Sigmoid colon (tissue), 7 donors: ENCODE results near the gene RPL35. TPM values are rescaled to one million over a fixed set of nuclear protein-coding genes. Genes with fewer than 3 reads are reported as not detected.

Experiments
- DNase-seq: peaks from one replicate; pipeline ENCODE4 v3.0.0-alpha.2; 2019
- H3K27ac ChIP-seq, 4 donors: fragments of 200-600 bp; sonication (generic); one replicate each; pipeline ENCODE4 v1.5.1; 2016 to 2019; ENCODE audit warnings: mild to moderate bottlenecking in 1 of 4
- H3K27me3 ChIP-seq, 3 donors: fragments of 200-600 bp; sonication (generic); one replicate each; pipeline ENCODE4 v1.5.1; 2019; ENCODE audit warnings: mild to moderate bottlenecking in 1 of 3
- H3K36me3 ChIP-seq, 4 donors: fragments of 200-600 bp; sonication (generic); one replicate each; pipeline ENCODE4 v1.5.1; 2016 to 2019
- H3K4me1 ChIP-seq, 4 donors: fragments of 200-600 bp; sonication (generic); one replicate each; pipeline ENCODE4 v1.5.1; 2017 to 2019
- H3K4me3 ChIP-seq, 4 donors: fragments of 200-600 bp; sonication (generic); one replicate each; pipeline ENCODE4 v1.5.1; 2017 to 2019; ENCODE audit warnings: mild to moderate bottlenecking in 2 of 4, moderate library complexity in 1 of 4
- H3K9me3 ChIP-seq, 4 donors: fragments of 200-600 bp in 3 of 4; sonication (generic) in 3 of 4; one replicate each; pipeline versions ENCODE4 v1.5.1 to v1.6.1; 2013 to 2019
- EP300 ChIP-seq, 4 donors: sonication (generic); formaldehyde crosslinking; IDR thresholded peaks; one replicate each; pipeline ENCODE4 v1.6.1; 2017; ENCODE audit warnings: antibody characterized with exemption in 4 of 4
- POLR2A ChIP-seq, 2 donors: fragments of 450-650 bp; IDR thresholded peaks; one replicate each; pipeline ENCODE4 v1.6.1; 2016; ENCODE audit warnings: antibody characterized with exemption in 2 of 2, mild to moderate bottlenecking in 2 of 2, moderate library complexity in 2 of 2
- POLR2AphosphoS5 ChIP-seq, 4 donors: sonication (generic); formaldehyde crosslinking; IDR thresholded peaks; one replicate each; pipeline ENCODE4 v1.6.1; 2017; ENCODE audit warnings: antibody characterized with exemption in 4 of 4
- WGBS, 2 donors: extraction: QIAGEN DNeasy Blood & Tissue Kit; methylation state at CpG; one replicate each; pipeline ENCODE4 v1.1.7; 2013; 5-methylcytosine and 5-hydroxymethylcytosine counted together
- intact Hi-C: fragments of 100-400 bp; cut with DNase I; formaldehyde crosslinking; loops from one replicate; pipeline ENCODE4 v1.15.1; 2023
- polyA plus RNA-seq, 3 donors: library from polyadenylated mRNA; stranded (reverse); fragments of 200-250 nt; gene quantifications; one replicate each; pipeline ENCODE4 v1.2.3, GENCODE V29; 2013
- total RNA-seq, 4 donors: library from RNA; depleted of rRNA; stranded (reverse); fragments of >200 nt; gene quantifications; one replicate each; pipeline ENCODE4 v1.1.0, GENCODE V29; 2016
- TF ChIP-seq, protein P1 (sequence below), 4 experiments: fragments of 450-650 bp in 3 of 4; fragments of 200-600 bp in 1 of 4; IDR thresholded peaks; one replicate each; pipeline ENCODE4 v1.5.1; 2016 to 2019; ENCODE audit warnings: antibody characterized with exemption in 4 of 4, mild to moderate bottlenecking in 3 of 4, moderate library complexity in 2 of 4
- donor health status: healthy with polysubstance abuse.
- donor health status: Bipolar disorder and iron deficiency.
- donor health status: healthy.

RPL35 gene
- total and polyA plus RNA-seq, 7 donors = 1,773 to 4,971 (median 3,683) TPM

DNA sequence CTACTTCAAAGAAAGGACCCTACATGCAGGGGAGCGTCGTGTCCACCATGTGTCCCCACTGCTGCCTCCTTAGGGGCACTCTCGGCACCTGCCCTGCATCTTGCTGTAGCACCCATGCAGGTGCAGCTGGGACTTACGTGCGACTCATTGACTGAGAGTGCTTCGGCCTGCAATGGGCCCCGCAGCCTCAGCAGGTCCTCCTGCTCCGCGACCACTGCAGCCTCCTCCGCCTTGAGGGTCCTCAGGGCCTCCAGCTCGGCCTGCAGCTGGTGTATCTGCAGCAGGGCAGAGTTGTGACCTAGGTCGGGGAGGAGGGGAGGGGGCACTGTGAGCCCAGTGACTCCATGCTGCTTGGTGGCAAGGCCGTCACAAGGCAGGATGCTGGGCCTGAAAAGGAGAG, 27.2 kb upstream of the RPL35 start:
- intact Hi-C loops = no loop called here
- TF ChIP-seq EP300 (IDR thresholded peaks at IDR 0.05) (no peak), POLR2AphosphoS5 (IDR thresholded peaks at IDR 0.05) (no peak), POLR2A (IDR thresholded peaks at IDR 0.05) (no peak)
- TF ChIP-seq, protein P1, sequence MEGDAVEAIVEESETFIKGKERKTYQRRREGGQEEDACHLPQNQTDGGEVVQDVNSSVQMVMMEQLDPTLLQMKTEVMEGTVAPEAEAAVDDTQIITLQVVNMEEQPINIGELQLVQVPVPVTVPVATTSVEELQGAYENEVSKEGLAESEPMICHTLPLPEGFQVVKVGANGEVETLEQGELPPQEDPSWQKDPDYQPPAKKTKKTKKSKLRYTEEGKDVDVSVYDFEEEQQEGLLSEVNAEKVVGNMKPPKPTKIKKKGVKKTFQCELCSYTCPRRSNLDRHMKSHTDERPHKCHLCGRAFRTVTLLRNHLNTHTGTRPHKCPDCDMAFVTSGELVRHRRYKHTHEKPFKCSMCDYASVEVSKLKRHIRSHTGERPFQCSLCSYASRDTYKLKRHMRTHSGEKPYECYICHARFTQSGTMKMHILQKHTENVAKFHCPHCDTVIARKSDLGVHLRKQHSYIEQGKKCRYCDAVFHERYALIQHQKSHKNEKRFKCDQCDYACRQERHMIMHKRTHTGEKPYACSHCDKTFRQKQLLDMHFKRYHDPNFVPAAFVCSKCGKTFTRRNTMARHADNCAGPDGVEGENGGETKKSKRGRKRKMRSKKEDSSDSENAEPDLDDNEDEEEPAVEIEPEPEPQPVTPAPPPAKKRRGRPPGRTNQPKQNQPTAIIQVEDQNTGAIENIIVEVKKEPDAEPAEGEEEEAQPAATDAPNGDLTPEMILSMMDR (IDR thresholded peaks at IDR 0.05) = no peak
- Histone ChIP-seq H3K27me3 (no peaks in the 10 kb centered on the region), H3K4me1 (no peaks in the 10 kb centered on the region), H3K27ac (no peak overlapping the region), H3K36me3 (peaks cover 21 to 99% (median 58%) of the 10 kb centered on the region in 4 donors), H3K4me3 (no peak overlapping the region), H3K9me3 (no peaks in the 10 kb centered on the region)
- DNase-seq = no peak
- WGBS, 2 donors = 97% methylated on average over 13 of the region's 13 CpGs

DNA sequence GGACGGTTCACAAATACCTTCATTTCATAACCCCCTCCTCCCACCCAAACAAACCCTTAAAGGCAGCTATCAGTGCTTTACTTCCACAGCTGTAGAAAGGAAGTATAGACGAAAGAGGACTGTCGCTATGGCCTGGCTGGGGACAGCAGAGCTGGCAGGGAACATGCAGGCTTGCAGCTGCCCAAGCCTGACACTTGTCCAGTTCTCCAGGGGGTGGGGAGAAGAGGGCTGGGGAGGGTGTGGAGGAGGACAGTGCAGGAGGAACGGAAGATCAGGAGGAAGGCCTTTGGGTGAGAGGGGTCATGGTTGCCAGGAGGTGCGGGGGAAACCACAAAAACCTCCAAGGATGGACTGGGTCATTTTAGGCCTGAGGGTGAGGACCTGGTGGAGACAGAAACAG, 26.1 kb upstream of the RPL35 start:
- H3K4me3 ChIP-seq = no peak overlapping the region
- H3K27me3 ChIP-seq = no peaks in the 10 kb centered on the region
- H3K27ac ChIP-seq = no peak overlapping the region
- H3K9me3 ChIP-seq = no peaks in the 10 kb centered on the region
- WGBS, 2 donors = 90 to 91% methylated on average over 5 of the region's 5 CpGs
- intact Hi-C loops = no loop called here
- peaks cover 18 to 87% (median 55%) of the 10 kb centered on the region in 4 donors for H3K36me3 ChIP-seq
- DNase-seq = no peak
- H3K4me1 ChIP-seq = no peaks in the 10 kb centered on the region
- TF ChIP-seq POLR2AphosphoS5 (IDR thresholded peaks at IDR 0.05) (no peak), POLR2A (IDR thresholded peaks at IDR 0.05) (no peak), EP300 (IDR thresholded peaks at IDR 0.05) (no peak)
- TF ChIP-seq, protein P1 (IDR thresholded peaks at IDR 0.05) = no peak

DNA sequence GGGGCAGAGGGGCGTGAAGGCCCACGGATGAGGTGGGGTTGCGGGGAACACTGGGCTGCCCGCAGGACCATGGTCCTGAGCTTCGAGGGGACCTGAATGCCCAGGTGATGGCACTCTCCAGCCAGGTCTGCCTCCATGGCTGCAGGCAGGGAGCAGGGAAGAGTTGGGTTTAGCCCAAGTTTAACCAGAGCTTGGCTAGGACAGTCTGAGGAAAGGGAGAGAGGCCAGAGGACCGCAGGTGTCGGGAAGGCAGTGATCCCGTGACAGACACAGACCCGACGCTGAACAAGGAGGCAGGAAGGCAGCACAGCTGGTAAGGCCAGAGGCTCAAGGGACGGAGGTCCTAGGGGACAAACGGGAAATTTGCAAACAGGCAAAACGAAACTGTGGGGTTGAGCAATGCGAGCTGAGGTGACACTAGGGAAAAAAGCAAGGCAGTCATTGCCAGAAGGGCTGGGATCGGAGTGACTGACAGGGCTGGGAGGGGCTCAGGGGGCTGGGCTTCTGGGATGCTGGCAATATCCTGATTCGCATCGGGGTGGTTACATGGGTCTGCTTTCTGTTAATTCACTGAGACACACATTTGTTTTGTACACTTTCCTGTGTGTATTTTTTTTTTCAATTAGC, 25.2 kb upstream of the RPL35 start:
- intact Hi-C loops = no loop called here
- peaks cover 18 to 87% (median 62%) of the 10 kb centered on the region in 4 donors for H3K36me3 ChIP-seq
- 91 to 94% methylated on average over 17 of the region's 17 CpGs for WGBS, 2 donors
- H3K9me3 ChIP-seq = no peaks in the 10 kb centered on the region
- no peak for DNase-seq
- H3K4me3 ChIP-seq = no peak overlapping the region
- no peaks in the 10 kb centered on the region for H3K27me3 ChIP-seq
- no peaks in the 10 kb centered on the region for H3K4me1 ChIP-seq
- no peak overlapping the region for H3K27ac ChIP-seq
- TF ChIP-seq, protein P1 (IDR thresholded peaks at IDR 0.05) = no peak
- TF ChIP-seq POLR2AphosphoS5 (IDR thresholded peaks at IDR 0.05) = no peak
- no peak for TF ChIP-seq POLR2A (IDR thresholded peaks at IDR 0.05)
- no peak for TF ChIP-seq EP300 (IDR thresholded peaks at IDR 0.05)

DNA sequence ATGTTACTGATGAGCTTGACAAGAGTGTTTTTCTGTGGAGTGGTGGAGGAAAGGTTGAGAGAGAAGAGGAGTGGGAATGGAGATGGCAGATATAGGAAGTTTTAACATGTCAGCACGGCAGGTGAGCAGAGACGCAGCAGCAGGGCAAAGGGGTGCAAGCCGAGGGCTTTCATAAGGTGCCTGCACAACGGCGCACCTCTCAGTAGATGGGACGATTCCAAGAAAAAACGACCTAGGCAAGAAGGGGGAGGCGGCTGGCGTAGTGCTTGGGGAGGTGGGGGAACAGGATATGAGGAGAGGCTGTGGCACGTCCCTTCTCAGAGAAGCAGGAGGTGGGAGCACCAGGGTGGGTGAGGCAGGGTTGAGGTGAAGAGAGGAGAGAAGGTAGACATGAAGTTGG, 24.7 kb upstream of the RPL35 start:
- intact Hi-C loops = no loop called here
- peaks cover 18 to 87% (median 63%) of the 10 kb centered on the region in 4 donors for H3K36me3 ChIP-seq
- 85 to 92% methylated on average over 10 of the region's 10 CpGs for WGBS, 2 donors

More for the DNA sequence above, 24.7 kb upstream of the RPL35 start:
- H3K4me1 ChIP-seq = no peaks in the 10 kb centered on the region
- no peak for DNase-seq
- H3K27ac ChIP-seq = no peak overlapping the region
- no peaks in the 10 kb centered on the region for H3K27me3 ChIP-seq
- no peak overlapping the region for H3K4me3 ChIP-seq
- TF ChIP-seq POLR2AphosphoS5 (IDR thresholded peaks at IDR 0.05) = no peak
- no peak for TF ChIP-seq EP300 (IDR thresholded peaks at IDR 0.05)
- TF ChIP-seq, protein P1 (IDR thresholded peaks at IDR 0.05) = no peak
- TF ChIP-seq POLR2A (IDR thresholded peaks at IDR 0.05) = no peak
- no peaks in the 10 kb centered on the region for H3K9me3 ChIP-seq
